Upper lobe of left lung (tissue), 6 donors: ENCODE results near the gene RNF144B. TPM values are rescaled to one million over a fixed set of nuclear protein-coding genes. Genes with fewer than 3 reads are reported as not detected.
"Not testable (repeated sequence)": the region's sequence is repeated elsewhere in the genome, so short reads cannot be mapped to it uniquely, and the experiment has no call there.

ENCODE experiments used
- ATAC-seq, 2 donors: fragments of 200-7000 bp; cut with Tn5 transposase; one replicate each; pipeline ENCODE4 v1.9.1; 2022; ENCODE audit warnings: mild to moderate bottlenecking in 2 of 2, moderate library complexity in 2 of 2; ENCODE audit not compliant: low FRiP score in 2 of 2
- DNase-seq, 2 donors: peaks; one replicate each; pipeline ENCODE4 v3.0.0-alpha.2; 2019 to 2020
- H3K27ac ChIP-seq, 4 donors: fragments of 200-600 bp; sonication (generic); one replicate each; pipeline ENCODE4 v1.5.1; 2016 to 2019
- H3K27me3 ChIP-seq, 4 donors: fragments of 200-600 bp; sonication (generic); one replicate each; pipeline ENCODE4 v1.5.1; 2017 to 2019
- H3K36me3 ChIP-seq, 4 donors: fragments of 200-600 bp; sonication (generic); one replicate each; pipeline ENCODE4 v1.5.1; 2016 to 2019
- H3K4me1 ChIP-seq, 4 donors: fragments of 200-600 bp; sonication (generic); one replicate each; pipeline ENCODE4 v1.5.1; 2018 to 2019
- H3K4me3 ChIP-seq, 4 donors: fragments of 200-600 bp; sonication (generic); one replicate each; pipeline ENCODE4 v1.5.1; 2017 to 2019; ENCODE audit warnings: mild to moderate bottlenecking in 2 of 4, moderate library complexity in 1 of 4
- H3K9me3 ChIP-seq, 4 donors: fragments of 200-600 bp; sonication (generic); one replicate each; pipeline ENCODE4 v1.5.1; 2018 to 2019
- CTCF ChIP-seq, 6 experiments: fragments of 450-650 bp in 4 of 6; fragments of 200-600 bp in 2 of 6; sonication (generic) in 2 of 6; IDR thresholded peaks; one replicate each; pipeline ENCODE4 v1.5.1; 2016 to 2019; ENCODE audit warnings: antibody characterized with exemption in 6 of 6
- EP300 ChIP-seq, 4 donors: sonication (generic); formaldehyde crosslinking; IDR thresholded peaks; one replicate each; pipeline ENCODE4 v1.5.1; 2017; ENCODE audit warnings: antibody characterized with exemption in 4 of 4, control low read depth in 2 of 4
- POLR2A ChIP-seq, 4 donors: fragments of 450-650 bp; IDR thresholded peaks; one replicate each; pipeline ENCODE4 v1.5.1; 2016 to 2017; ENCODE audit warnings: antibody characterized with exemption in 4 of 4, mild to moderate bottlenecking in 2 of 4
- POLR2AphosphoS5 ChIP-seq, 2 donors: sonication (generic); formaldehyde crosslinking; IDR thresholded peaks; one replicate each; pipeline ENCODE4 v1.5.1; 2017; ENCODE audit warnings: antibody characterized with exemption in 2 of 2
- WGBS, 2 donors: methylation state at CpG; one replicate each; pipeline ENCODE4 v1.1.5; 2017 to 2018; 5-methylcytosine and 5-hydroxymethylcytosine counted together
- total RNA-seq, 6 donors: library from RNA; depleted of rRNA in 4 of 6; stranded (reverse); fragments of >200 nt in 4 of 6; gene quantifications; one replicate each; pipeline versions ENCODE4 v1.1.0 to v1.2.1, GENCODE V29; 2016 to 2021
- donor health status: DM: no; HTN: no; CAD: no; lungs with moderate emphysema.
- donor health status: DM: no; HTN: yes; CAD: no; lungs with severe emphysema.

RNF144B gene
- total RNA-seq, 6 donors from 2014 or later = 46.1 to 105 (median 55.8) TPM

- 49 to 59% methylated on average over 5 to 6 of the region's 6 CpGs for WGBS, 2 donors
- H3K9me3 ChIP-seq = no peaks in the 10 kb centered on the region
- H3K4me3 ChIP-seq = no peak overlapping the region
- DNase-seq = no peak
- no peak for TF ChIP-seq CTCF (IDR thresholded peaks at IDR 0.05)
- TF ChIP-seq POLR2AphosphoS5 (IDR thresholded peaks at IDR 0.05) = no peak
- TF ChIP-seq EP300 (IDR thresholded peaks at IDR 0.05) = no peak
- no peak for TF ChIP-seq POLR2A (IDR thresholded peaks at IDR 0.05)
- H3K27ac ChIP-seq = peak overlapping the region; percentile 1 to 79 (median 44)
- ATAC-seq = no peak
- H3K4me1 ChIP-seq = peaks cover 34 to 75% (median 42%) of the 10 kb centered on the region in 4 donors
- H3K27me3 ChIP-seq = no peaks in the 10 kb centered on the region
- peaks cover 4 to 22% (median 18%) of the 10 kb centered on the region in 4 donors for H3K36me3 ChIP-seq
Measured at GRCh38 chr6:18397701-18398100, 10.6 kb downstream of the RNF144B start.

- peaks cover 31 to 74% (median 46%) of the 10 kb centered on the region in 4 donors for H3K4me1 ChIP-seq
- H3K27ac ChIP-seq = peak overlapping the region in 3 of 4 donors; percentile 16 to 79 (median 72)
- ATAC-seq, DNase-seq, H3K27me3 ChIP-seq, H3K9me3 ChIP-seq, H3K4me3 ChIP-seq: not testable (repeated sequence)
- H3K36me3 ChIP-seq = peaks cover 4 to 22% (median 20%) of the 10 kb centered on the region in 4 donors
- 67 to 68% methylated on average over 4 of the region's 4 CpGs for WGBS, 2 donors
Measured at GRCh38 chr6:18398225-18398624, 11.1 kb downstream of the RNF144B start.

GRCh38 chr6:18400831-18401446, 13.8 kb downstream of the RNF144B start:
- WGBS, 2 donors = 46 to 73% methylated on average over 2 of the region's 2 CpGs
- no peak for DNase-seq

GRCh38 chr6:18404965-18405364, 17.8 kb downstream of the RNF144B start:
- Histone ChIP-seq H3K4me1 (peaks cover 19 to 39% (median 31%) of the 10 kb centered on the region in 4 donors), H3K27ac (peak overlapping the region in 2 of 4 donors; percentile 22 to 41), H3K36me3 (peaks cover 0 to 34% (median 12%) of the 10 kb centered on the region in 4 donors)
- not testable (repeated sequence) for H3K4me3 ChIP-seq, ATAC-seq, DNase-seq, H3K9me3 ChIP-seq, H3K27me3 ChIP-seq
- WGBS, 2 donors = 95 to 96% methylated on average over 6 of the region's 6 CpGs

More at GRCh38 chr6:18400831-18401446, 13.8 kb downstream of the RNF144B start:
- Histone ChIP-seq H3K9me3 (no peaks in the 10 kb centered on the region), H3K4me1 (peaks cover 26 to 59% (median 43%) of the 10 kb centered on the region in 4 donors), H3K4me3 (no peak overlapping the region), H3K36me3 (peaks cover 4 to 32% (median 21%) of the 10 kb centered on the region in 4 donors), H3K27me3 (no peaks in the 10 kb centered on the region), H3K27ac (peak overlapping the region; percentile 50 to 79 (median 71))
- TF ChIP-seq CTCF (IDR thresholded peaks at IDR 0.05) (no peak), EP300 (IDR thresholded peaks at IDR 0.05) (no peak), POLR2AphosphoS5 (IDR thresholded peaks at IDR 0.05) (no peak), POLR2A (IDR thresholded peaks at IDR 0.05) (no peak)
- peak; percentile 43 to 67 for ATAC-seq

GRCh38 chr6:18405477-18406293, 18.5 kb downstream of the RNF144B start:
- Histone ChIP-seq H3K36me3 (peaks cover 0 to 33% (median 6%) of the 10 kb centered on the region in 4 donors), H3K27me3 (no peaks in the 10 kb centered on the region), H3K4me1 (peaks cover 20 to 36% (median 26%) of the 10 kb centered on the region in 4 donors), H3K9me3 (no peaks in the 10 kb centered on the region), H3K27ac (peak overlapping the region in 2 of 4 donors; percentile 22 to 41), H3K4me3 (no peak overlapping the region)
- no peak for DNase-seq
- peak in 1 of 2 donors; percentile 68 for ATAC-seq
- TF ChIP-seq CTCF (IDR thresholded peaks at IDR 0.05) (no peak), POLR2AphosphoS5 (IDR thresholded peaks at IDR 0.05) (peak in 1 of 2 donors; percentile 38)
- 51 to 72% methylated on average over 4 of the region's 4 CpGs for WGBS, 2 donors
